Neural progenitor cell (in vitro differentiated cells): ENCODE results near the gene ENO4. TPM values are rescaled to one million over a fixed set of nuclear protein-coding genes. Genes with fewer than 3 reads are reported as not detected.
A peak's percentile ranks its signal among the peaks of the same experiment; 100 is the strongest.

Source experiments
- DNase-seq: peaks from one replicate; pipeline ENCODE4 v3.0.0-alpha.2; 2016; ENCODE audit warnings: low spot score
- H2AFZ ChIP-seq: fragments of 200-600 bp; sonication (generic); replicated peaks from 2 replicates; pipeline ENCODE4 v1.6.1; 2016; ENCODE audit warnings: antibody characterized with exemption
- H3F3A ChIP-seq: fragments of 200-600 bp; sonication (generic); 2 replicates; pipeline ENCODE4 v1.6.1; 2016; ENCODE audit warnings: antibody characterized with exemption, low read depth
- H3K27ac ChIP-seq: fragments of 200-600 bp; sonication (generic); 2 replicates; pipeline ENCODE4 v1.5.1; 2016; ENCODE audit warnings: mild to moderate bottlenecking
- H3K27me3 ChIP-seq: fragments of 200-600 bp; sonication (generic); 2 replicates; pipeline ENCODE4 v1.6.1; 2016; ENCODE audit warnings: mild to moderate bottlenecking, moderate library complexity
- H3K36me3 ChIP-seq: fragments of 200-600 bp; sonication (generic); 2 replicates; pipeline ENCODE4 v1.5.1; 2016
- H3K4me1 ChIP-seq: fragments of 200-600 bp; sonication (generic); 2 replicates; pipeline ENCODE4 v1.6.1; 2016; ENCODE audit warnings: mixed run types
- H3K4me2 ChIP-seq: fragments of 200-600 bp; sonication (generic); 2 replicates; pipeline ENCODE4 v1.6.1; 2016
- H3K4me3 ChIP-seq: fragments of 200-600 bp; sonication (generic); 2 replicates; pipeline ENCODE4 v1.5.1; 2016
- H3K79me2 ChIP-seq: fragments of 200-600 bp; sonication (generic); 2 replicates; pipeline ENCODE4 v1.6.1; 2016; ENCODE audit warnings: low read depth
- H3K9ac ChIP-seq: fragments of 200-600 bp; sonication (generic); 2 replicates; pipeline ENCODE4 v1.6.1; 2016
- H3K9me3 ChIP-seq: fragments of 200-600 bp; sonication (generic); 2 replicates; pipeline ENCODE4 v1.5.1; 2016; ENCODE audit warnings: low read depth
- H4K20me1 ChIP-seq: fragments of 200-600 bp; sonication (generic); 2 replicates; pipeline ENCODE4 v1.6.1; 2016; ENCODE audit warnings: low read depth
- H3K27ac Mint-ChIP-seq: 3 replicates; pipeline ENCODE4 v1.8.0; 2021; ENCODE audit warnings: mixed read lengths
- H3K27me3 Mint-ChIP-seq: 2 replicates; pipeline ENCODE4 v1.8.0; 2022; ENCODE audit warnings: low read depth, mild to moderate bottlenecking, inconsistent platforms, moderate library complexity, mixed read lengths; ENCODE audit not compliant: insufficient read depth
- H3K36me3 Mint-ChIP-seq: 3 replicates; pipeline ENCODE4 v1.8.0; 2021; ENCODE audit warnings: mixed read lengths
- H3K4me1 Mint-ChIP-seq: 3 replicates; pipeline ENCODE4 v1.8.0; 2021; ENCODE audit warnings: mixed read lengths
- H3K4me3 Mint-ChIP-seq: 3 replicates; pipeline ENCODE4 v1.8.0; 2021; ENCODE audit warnings: mild to moderate bottlenecking, moderate library complexity, mixed read lengths
- H3K9me3 Mint-ChIP-seq: 3 replicates; pipeline ENCODE4 v1.8.0; 2020; ENCODE audit warnings: mixed read lengths
- EZH2 ChIP-seq: fragments of 200-600 bp; sonication (generic); IDR thresholded peaks from 2 replicates; pipeline ENCODE4 v1.6.1; 2017; ENCODE audit warnings: antibody characterized with exemption, mild to moderate bottlenecking, moderate library complexity
- EZH2phosphoT487 ChIP-seq: fragments of 200-600 bp; sonication (generic); IDR thresholded peaks from 2 replicates; pipeline ENCODE4 v1.6.1; 2017; ENCODE audit warnings: antibody characterized with exemption
- total RNA-seq: library from RNA; depleted of rRNA; stranded (reverse); fragments of >200 nt; gene quantifications from 2 replicates; pipeline ENCODE4 v1.2.3, GENCODE V29; 2015; ENCODE audit warnings: low replicate concordance
- TF ChIP-seq, protein P1 (sequence below): fragments of 200-600 bp; sonication (generic); IDR thresholded peaks from 2 replicates; pipeline ENCODE4 v1.5.1; 2017; ENCODE audit warnings: antibody characterized with exemption, mild to moderate bottlenecking

The ENO4 gene
- total RNA-seq, 1 donor from 2014 or later = 10.0 TPM

DNA sequence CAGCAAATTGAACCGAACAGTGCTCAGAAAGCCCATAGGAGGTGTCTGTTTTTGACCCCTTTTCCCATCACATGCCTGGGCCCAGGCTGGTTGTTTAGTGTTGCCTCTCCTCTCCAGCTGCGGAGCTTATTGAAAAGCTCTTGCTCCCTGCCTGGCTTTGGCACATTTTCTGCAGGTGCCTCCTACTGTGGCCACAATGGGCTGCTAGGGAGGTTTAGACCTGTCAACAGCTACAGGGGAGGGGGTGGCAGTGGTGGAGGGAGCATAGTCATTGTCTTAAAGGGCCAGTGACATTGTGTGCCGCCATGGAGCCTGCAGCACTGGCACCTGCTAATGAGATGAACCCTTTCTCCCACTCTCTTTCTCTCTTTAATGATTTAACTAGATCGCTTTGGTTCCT, 13.2 kb upstream of the ENO4 start:
- Histone ChIP-seq H2AFZ (no peak overlapping the region), H3K36me3 (no peaks in the 10 kb centered on the region), H3K79me2 (no peaks in the 10 kb centered on the region), H3K9me3 (no peaks in the 10 kb centered on the region), H3K4me2 (peak overlapping the region; percentile 70), H3K27ac (no peak overlapping the region), H4K20me1 (peaks cover 13% of the 10 kb centered on the region), H3F3A (peaks cover 50% of the 10 kb centered on the region), H3K9ac (no peak overlapping the region), H3K4me3 (peak overlapping the region; percentile 23), H3K27me3 (no peaks in the 10 kb centered on the region), H3K4me1 (peaks cover 77% of the 10 kb centered on the region)
- Mint-ChIP-seq H3K4me1 (peaks cover 65% of the 10 kb centered on the region), H3K9me3 (no peaks in the 10 kb centered on the region), H3K36me3 (peaks cover 5% of the 10 kb centered on the region), H3K27me3 (peaks cover 4% of the 10 kb centered on the region), H3K27ac (no peak overlapping the region), H3K4me3 (no peak overlapping the region)
- peak; percentile 85 for DNase-seq
- TF ChIP-seq, protein P1, sequence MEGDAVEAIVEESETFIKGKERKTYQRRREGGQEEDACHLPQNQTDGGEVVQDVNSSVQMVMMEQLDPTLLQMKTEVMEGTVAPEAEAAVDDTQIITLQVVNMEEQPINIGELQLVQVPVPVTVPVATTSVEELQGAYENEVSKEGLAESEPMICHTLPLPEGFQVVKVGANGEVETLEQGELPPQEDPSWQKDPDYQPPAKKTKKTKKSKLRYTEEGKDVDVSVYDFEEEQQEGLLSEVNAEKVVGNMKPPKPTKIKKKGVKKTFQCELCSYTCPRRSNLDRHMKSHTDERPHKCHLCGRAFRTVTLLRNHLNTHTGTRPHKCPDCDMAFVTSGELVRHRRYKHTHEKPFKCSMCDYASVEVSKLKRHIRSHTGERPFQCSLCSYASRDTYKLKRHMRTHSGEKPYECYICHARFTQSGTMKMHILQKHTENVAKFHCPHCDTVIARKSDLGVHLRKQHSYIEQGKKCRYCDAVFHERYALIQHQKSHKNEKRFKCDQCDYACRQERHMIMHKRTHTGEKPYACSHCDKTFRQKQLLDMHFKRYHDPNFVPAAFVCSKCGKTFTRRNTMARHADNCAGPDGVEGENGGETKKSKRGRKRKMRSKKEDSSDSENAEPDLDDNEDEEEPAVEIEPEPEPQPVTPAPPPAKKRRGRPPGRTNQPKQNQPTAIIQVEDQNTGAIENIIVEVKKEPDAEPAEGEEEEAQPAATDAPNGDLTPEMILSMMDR = no peak
- no peak for TF ChIP-seq EZH2
- TF ChIP-seq EZH2phosphoT487 = no peak

DNA sequence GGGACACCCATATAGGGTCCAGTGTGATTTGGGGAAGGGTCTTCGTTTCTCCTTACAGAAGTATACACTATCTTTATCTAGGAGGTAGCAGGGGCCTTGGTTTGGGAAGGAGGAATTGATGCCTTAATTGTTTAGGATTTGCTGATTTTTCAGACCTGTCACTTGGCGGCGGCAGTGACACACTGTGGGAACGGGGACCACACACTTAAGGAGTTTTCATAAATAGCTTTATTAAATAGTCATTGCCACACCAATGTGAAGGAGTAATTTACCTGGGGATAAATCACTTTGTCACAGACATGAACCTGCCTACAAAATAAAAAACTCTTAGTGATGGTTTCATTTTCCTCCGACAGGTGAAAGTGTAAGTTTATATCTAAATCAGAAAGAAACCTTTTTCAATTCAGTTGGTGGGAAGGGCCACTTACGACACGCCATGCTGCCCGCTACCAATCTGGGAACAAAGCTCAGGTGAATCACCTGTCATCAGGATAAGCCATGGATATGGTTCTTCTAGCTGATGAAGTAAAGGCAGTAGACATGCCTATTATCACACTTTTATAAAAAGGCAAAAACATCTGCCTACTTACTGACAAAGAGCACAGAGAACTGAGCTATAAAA, 12.3 kb upstream of the ENO4 start:
- DNase-seq = no peak
- H3K4me2 ChIP-seq = peak overlapping the region; percentile 70
- no peak overlapping the region for H3K27ac ChIP-seq
- no peak overlapping the region for H3K9ac ChIP-seq
- H3K36me3 Mint-ChIP-seq = peaks cover 3% of the 10 kb centered on the region
- H3K79me2 ChIP-seq = no peaks in the 10 kb centered on the region
- H3K4me1 ChIP-seq = peaks cover 79% of the 10 kb centered on the region
- TF ChIP-seq EZH2 (no peak), EZH2phosphoT487 (no peak)
- TF ChIP-seq, protein P1 = peak; percentile 41
- H3K9me3 Mint-ChIP-seq = no peaks in the 10 kb centered on the region
- H3K27ac Mint-ChIP-seq = no peak overlapping the region
- peaks cover 2% of the 10 kb centered on the region for H3K27me3 Mint-ChIP-seq
- H3K27me3 ChIP-seq = no peaks in the 10 kb centered on the region
- H3K36me3 ChIP-seq = no peaks in the 10 kb centered on the region
- H3K9me3 ChIP-seq = no peaks in the 10 kb centered on the region
- no peak overlapping the region for H2AFZ ChIP-seq
- H4K20me1 ChIP-seq = peaks cover 13% of the 10 kb centered on the region
- peaks cover 52% of the 10 kb centered on the region for H3F3A ChIP-seq
- H3K4me3 Mint-ChIP-seq = no peak overlapping the region
- H3K4me3 ChIP-seq = no peak overlapping the region
- peaks cover 66% of the 10 kb centered on the region for H3K4me1 Mint-ChIP-seq

- no peak overlapping the region for H3K9ac ChIP-seq
- Mint-ChIP-seq H3K27me3 (peaks cover 2% of the 10 kb centered on the region), H3K4me1 (peaks cover 64% of the 10 kb centered on the region), H3K9me3 (no peaks in the 10 kb centered on the region), H3K27ac (no peak overlapping the region), H3K36me3 (no peaks in the 10 kb centered on the region), H3K4me3 (no peak overlapping the region)
- H3K27ac ChIP-seq = no peak overlapping the region
- no peaks in the 10 kb centered on the region for H3K36me3 ChIP-seq
- DNase-seq = no peak
- H3K4me1 ChIP-seq = peaks cover 79% of the 10 kb centered on the region
- H3K4me3 ChIP-seq = no peak overlapping the region
- no peaks in the 10 kb centered on the region for H3K27me3 ChIP-seq
- no peaks in the 10 kb centered on the region for H3K79me2 ChIP-seq
- H2AFZ ChIP-seq = no peak overlapping the region
- H3K9me3 ChIP-seq = no peaks in the 10 kb centered on the region
- peaks cover 13% of the 10 kb centered on the region for H4K20me1 ChIP-seq
- TF ChIP-seq, protein P1 = no peak
- no peak for TF ChIP-seq EZH2
- TF ChIP-seq EZH2phosphoT487 = no peak
- peaks cover 52% of the 10 kb centered on the region for H3F3A ChIP-seq
- H3K4me2 ChIP-seq = peak overlapping the region; percentile 42
These were observed 11.1 kb upstream of the ENO4 start for GRCh38 chr10:116838143-116838725.
